ENCODE measurements around the gene FBXL16.

- TF ChIP-seq CTCF (IDR thresholded peaks at IDR 0.05; ENCODE audit: low read depth, low read length) (no peak), EZH2phosphoT487 (IDR thresholded peaks at IDR 0.05; ENCODE audit: low read depth) (no peak)
Measured at GRCh38 chr16:732332-732731, 26.7 kb upstream of the FBXL16 start.
